Endothelial cell (in vitro differentiated cells): ENCODE data around the gene TMEM38A. TPM values are rescaled to one million over a fixed set of nuclear protein-coding genes. Genes with fewer than 3 reads are reported as not detected.

Experiments used
- DNase-seq: peaks from one replicate; pipeline ENCODE4 v3.0.0; 2021; ENCODE audit warnings: low spot score
- H3K27ac Mint-ChIP-seq: one replicate; pipeline ENCODE4 v1.8.0; 2021; ENCODE audit warnings: mixed read lengths, inconsistent platforms; ENCODE audit not compliant: unreplicated experiment
- H3K27me3 Mint-ChIP-seq: one replicate; pipeline ENCODE4 v1.8.0; 2021; ENCODE audit warnings: mild to moderate bottlenecking, moderate library complexity, mixed read lengths, inconsistent platforms; ENCODE audit not compliant: unreplicated experiment
- H3K36me3 Mint-ChIP-seq: one replicate; pipeline ENCODE4 v1.8.0; 2021; ENCODE audit warnings: mild to moderate bottlenecking, low read depth, mixed read lengths, inconsistent platforms; ENCODE audit not compliant: unreplicated experiment
- H3K4me1 Mint-ChIP-seq: one replicate; pipeline ENCODE4 v1.8.0; 2021; ENCODE audit warnings: mild to moderate bottlenecking, mixed read lengths, inconsistent platforms; ENCODE audit not compliant: unreplicated experiment
- H3K4me3 Mint-ChIP-seq: one replicate; pipeline ENCODE4 v1.8.0; 2021; ENCODE audit warnings: mild to moderate bottlenecking, mixed read lengths, inconsistent platforms; ENCODE audit not compliant: unreplicated experiment
- H3K9me3 Mint-ChIP-seq: one replicate; pipeline ENCODE4 v1.8.0; 2021; ENCODE audit warnings: mixed read lengths, inconsistent platforms; ENCODE audit not compliant: unreplicated experiment
- total RNA-seq: library from RNA; stranded (reverse); fragmentation: NEBNext Ultra II Directional; extraction: Animal tissue kit (Norgen Biotek cat#: 25700); gene quantifications from one replicate; pipeline ENCODE4 v1.2.1, GENCODE V29; 2021; ENCODE audit not compliant: unreplicated experiment
- TF ChIP-seq, protein P1 (sequence below): fragments of 200-600 bp; sonication (generic); IDR thresholded peaks from one replicate; pipeline ENCODE4 v1.5.0; 2021; ENCODE audit warnings: antibody characterized with exemption; ENCODE audit not compliant: unreplicated experiment

TMEM38A gene
- total RNA-seq, 1 donor from 2014 or later = 0.36 TPM

DNA sequence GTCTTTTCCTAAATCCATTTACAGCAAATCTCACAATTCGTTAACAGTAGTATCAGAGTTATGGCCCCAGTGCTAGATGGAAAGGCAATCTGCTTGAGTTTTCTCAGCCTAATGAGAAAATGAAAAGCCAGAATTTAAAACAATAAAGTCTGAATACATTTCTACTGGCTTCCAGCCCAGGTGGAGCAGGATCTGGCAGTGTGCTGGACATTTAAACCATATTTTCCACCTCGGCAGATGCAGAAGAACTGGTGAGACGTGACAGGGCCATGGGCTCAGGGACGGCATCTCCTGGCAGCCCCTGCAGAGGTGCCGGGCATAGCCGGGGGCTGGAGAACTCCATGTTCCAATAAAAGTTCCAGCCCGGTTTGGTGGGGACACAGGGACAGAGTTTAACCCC, 8.1 kb upstream of the TMEM38A start:
- peaks cover 2% of the 10 kb centered on the region for H3K27me3 Mint-ChIP-seq
- no peaks in the 10 kb centered on the region for H3K4me1 Mint-ChIP-seq
- H3K27ac Mint-ChIP-seq = no peak overlapping the region
- DNase-seq = no peak
- no peak overlapping the region for H3K4me3 Mint-ChIP-seq
- peaks cover 42% of the 10 kb centered on the region for H3K36me3 Mint-ChIP-seq
- no peaks in the 10 kb centered on the region for H3K9me3 Mint-ChIP-seq
- TF ChIP-seq, protein P1, sequence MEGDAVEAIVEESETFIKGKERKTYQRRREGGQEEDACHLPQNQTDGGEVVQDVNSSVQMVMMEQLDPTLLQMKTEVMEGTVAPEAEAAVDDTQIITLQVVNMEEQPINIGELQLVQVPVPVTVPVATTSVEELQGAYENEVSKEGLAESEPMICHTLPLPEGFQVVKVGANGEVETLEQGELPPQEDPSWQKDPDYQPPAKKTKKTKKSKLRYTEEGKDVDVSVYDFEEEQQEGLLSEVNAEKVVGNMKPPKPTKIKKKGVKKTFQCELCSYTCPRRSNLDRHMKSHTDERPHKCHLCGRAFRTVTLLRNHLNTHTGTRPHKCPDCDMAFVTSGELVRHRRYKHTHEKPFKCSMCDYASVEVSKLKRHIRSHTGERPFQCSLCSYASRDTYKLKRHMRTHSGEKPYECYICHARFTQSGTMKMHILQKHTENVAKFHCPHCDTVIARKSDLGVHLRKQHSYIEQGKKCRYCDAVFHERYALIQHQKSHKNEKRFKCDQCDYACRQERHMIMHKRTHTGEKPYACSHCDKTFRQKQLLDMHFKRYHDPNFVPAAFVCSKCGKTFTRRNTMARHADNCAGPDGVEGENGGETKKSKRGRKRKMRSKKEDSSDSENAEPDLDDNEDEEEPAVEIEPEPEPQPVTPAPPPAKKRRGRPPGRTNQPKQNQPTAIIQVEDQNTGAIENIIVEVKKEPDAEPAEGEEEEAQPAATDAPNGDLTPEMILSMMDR = no peak

DNA sequence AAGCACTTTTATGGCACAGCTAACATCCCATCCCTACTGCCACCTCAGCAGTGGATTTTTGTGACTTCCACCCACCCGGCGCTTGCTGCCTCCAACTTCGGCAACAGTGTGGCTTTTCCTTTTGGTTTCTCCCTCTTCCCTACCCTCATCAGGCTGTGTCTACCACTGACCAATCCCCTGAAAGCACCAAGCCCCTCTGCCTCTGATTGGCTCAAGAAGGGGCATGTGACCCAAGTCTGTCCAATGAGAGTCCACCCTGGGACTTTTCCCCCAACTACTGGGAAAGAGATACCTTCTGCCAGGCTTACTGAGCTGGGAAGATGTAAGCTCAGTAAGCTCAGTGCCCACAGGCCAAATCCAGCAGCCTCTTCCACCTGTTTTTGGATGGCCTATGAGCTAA, 6.8 kb upstream of the TMEM38A start:
- no peak overlapping the region for H3K4me3 Mint-ChIP-seq
- H3K36me3 Mint-ChIP-seq = peaks cover 52% of the 10 kb centered on the region
- no peak overlapping the region for H3K27ac Mint-ChIP-seq
- H3K9me3 Mint-ChIP-seq = no peaks in the 10 kb centered on the region
- DNase-seq = no peak
- H3K27me3 Mint-ChIP-seq = peaks cover 6% of the 10 kb centered on the region
- TF ChIP-seq, protein P1 = no peak
- peaks cover 8% of the 10 kb centered on the region for H3K4me1 Mint-ChIP-seq

DNA sequence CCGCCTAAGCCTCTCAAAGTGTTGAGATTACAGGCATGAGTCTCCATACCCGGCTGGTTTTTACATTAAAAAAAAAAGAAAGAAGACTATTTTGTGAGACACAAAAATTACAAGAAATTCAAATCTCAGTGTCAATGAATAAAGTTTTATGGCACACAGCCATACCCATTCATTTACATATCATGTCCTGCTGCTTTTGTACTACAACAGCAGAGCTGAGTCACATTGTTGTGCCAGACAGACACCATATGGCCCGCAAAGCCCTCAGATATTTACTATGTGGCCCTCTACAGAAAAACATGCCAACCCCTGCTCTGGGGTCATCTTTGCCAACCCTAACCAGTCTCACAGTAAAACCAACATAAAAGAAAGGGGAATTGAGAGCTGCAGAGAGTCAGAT, 6.3 kb upstream of the TMEM38A start:
- Mint-ChIP-seq H3K27ac (no peak overlapping the region), H3K9me3 (no peaks in the 10 kb centered on the region), H3K4me3 (peak overlapping the region; percentile 60), H3K36me3 (peaks cover 52% of the 10 kb centered on the region), H3K4me1 (peaks cover 8% of the 10 kb centered on the region), H3K27me3 (peaks cover 10% of the 10 kb centered on the region)
- no peak for DNase-seq
- TF ChIP-seq, protein P1 = no peak

DNA sequence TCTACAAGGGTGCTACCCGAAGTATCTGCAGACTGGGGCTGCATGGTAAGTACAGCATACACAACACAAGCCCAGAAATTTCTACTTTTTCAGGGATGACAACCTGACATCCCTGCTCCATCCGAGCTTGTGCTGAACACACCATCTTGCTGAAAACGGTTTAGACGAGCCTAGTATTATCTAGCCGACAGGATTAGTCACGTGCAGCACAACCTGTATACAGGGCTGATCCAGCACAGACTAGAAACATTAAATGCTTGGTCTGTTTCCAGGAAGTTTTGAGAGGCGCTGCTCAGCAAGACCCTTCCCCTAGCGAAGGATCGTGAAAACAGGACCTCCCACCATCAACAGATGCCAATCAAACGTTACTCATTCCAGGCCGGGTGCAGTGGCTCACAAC, 5.2 kb upstream of the TMEM38A start:
- TF ChIP-seq, protein P1 = no peak
- Mint-ChIP-seq H3K4me3 (no peak overlapping the region), H3K27me3 (peaks cover 10% of the 10 kb centered on the region), H3K9me3 (no peaks in the 10 kb centered on the region), H3K36me3 (peaks cover 50% of the 10 kb centered on the region), H3K27ac (no peak overlapping the region), H3K4me1 (peaks cover 8% of the 10 kb centered on the region)
- no peak for DNase-seq

DNA sequence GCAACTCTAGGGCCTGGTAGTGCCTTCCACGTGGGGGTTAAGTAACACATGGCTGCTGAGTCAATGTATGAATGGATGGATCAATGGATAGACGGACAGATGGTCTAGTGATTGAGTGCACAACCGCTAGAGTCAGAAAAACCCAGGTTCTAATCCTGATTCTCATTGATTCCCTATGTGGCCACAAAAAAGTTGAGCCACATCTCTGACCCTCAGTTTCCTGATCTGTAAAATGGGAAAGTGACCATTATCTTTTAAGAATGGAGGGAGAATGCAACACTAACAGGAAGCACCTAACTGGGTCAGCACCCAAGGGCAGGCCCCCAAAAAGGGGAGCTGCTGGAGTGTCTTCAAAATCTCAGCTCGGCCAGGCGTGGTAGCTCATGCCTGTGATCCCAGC, 3.6 kb upstream of the TMEM38A start:
- peaks cover 37% of the 10 kb centered on the region for H3K36me3 Mint-ChIP-seq
- DNase-seq = no peak
- H3K4me3 Mint-ChIP-seq = peak overlapping the region; percentile 63
- TF ChIP-seq, protein P1 = no peak
- H3K27ac Mint-ChIP-seq = no peak overlapping the region
- H3K9me3 Mint-ChIP-seq = no peaks in the 10 kb centered on the region
- H3K4me1 Mint-ChIP-seq = peaks cover 8% of the 10 kb centered on the region
- peaks cover 8% of the 10 kb centered on the region for H3K27me3 Mint-ChIP-seq
